H1 (cell line): ENCODE data around the gene MICU1. TPM values are rescaled to one million over a fixed set of nuclear protein-coding genes. Genes with fewer than 3 reads are reported as not detected.

Source experiments
- CTCF ChIA-PET: fragments of 300-600 bp; sonication (Branson Sonifier 250); formaldehyde crosslinking; loops from one replicate; lab custom pipeline; 2021; ENCODE audit not compliant: partially characterized antibody; lab: Charles Lee
- POLR2A ChIA-PET: fragments of 300-600 bp; sonication (Branson Sonifier 250); formaldehyde crosslinking; loops from one replicate; lab custom pipeline; 2021; ENCODE audit warnings: inconsistent platforms; ENCODE audit not compliant: partially characterized antibody; lab: Charles Lee
- DNase-seq, 2 experiments: peaks; one replicate each; pipeline versions ENCODE4 v3.0.0 to v3.0.0-alpha.2; 2010 to 2022; ENCODE audit warnings: low spot score in 2 of 2, low read depth in 1 of 2, mixed read lengths in 1 of 2
- FAIRE-seq: peaks from 2 replicates; lab custom pipeline; 2011; peaks lifted over from hg19 to GRCh38; lab: Jason Lieb, UNC
- H2AFZ ChIP-seq: 2 replicates; pipeline ENCODE4 v1.8.1; 2012; ENCODE audit warnings: low read length, inconsistent platforms
- H2AK5ac ChIP-seq: 2 replicates; pipeline ENCODE4 v1.6.1; 2013; ENCODE audit warnings: low read depth, low read length
- H2BK120ac ChIP-seq: replicated peaks from 2 replicates; pipeline ENCODE3; 2013; ENCODE audit warnings: low read depth, low read length, inconsistent platforms
- H2BK12ac ChIP-seq: 2 replicates; pipeline ENCODE4 v1.6.1; 2013; ENCODE audit warnings: low read depth, low read length
- H2BK15ac ChIP-seq: 2 replicates; pipeline ENCODE4 v1.6.1; 2013; ENCODE audit warnings: low read length
- H2BK20ac ChIP-seq: 2 replicates; pipeline ENCODE4 v1.6.1; 2013; ENCODE audit warnings: low read length
- H2BK5ac ChIP-seq: 2 replicates; pipeline ENCODE4 v1.6.1; 2013; ENCODE audit warnings: low read depth, low read length
- H3K14ac ChIP-seq: 2 replicates; pipeline ENCODE4 v1.6.1; 2013; ENCODE audit warnings: inconsistent platforms; ENCODE audit not compliant: insufficient read length
- H3K18ac ChIP-seq: 2 replicates; pipeline ENCODE4 v1.6.1; 2013; ENCODE audit warnings: low read length; ENCODE audit errors: extremely low read depth
- H3K23ac ChIP-seq: 2 replicates; pipeline ENCODE4 v1.6.1; 2013; ENCODE audit warnings: inconsistent platforms; ENCODE audit not compliant: insufficient read length
- H3K23me2 ChIP-seq: 2 replicates; pipeline ENCODE4 v1.6.1; 2013; ENCODE audit warnings: low read depth, low read length
- H3K27ac ChIP-seq: 2 replicates; pipeline ENCODE4 v1.6.1; 2011; ENCODE audit warnings: low read depth, low read length, inconsistent platforms
- H3K27me3 ChIP-seq, 4 experiments: replicated peaks in 1 of 4; 1 replicate in 1 of 4; 2 replicates in 3 of 4; pipeline versions ENCODE4 v1.6.1 to v1.8.1; 2011 to 2013; ENCODE audit warnings: low read length in 3 of 4, mild to moderate bottlenecking in 3 of 4, inconsistent platforms in 2 of 4, mixed read lengths in 2 of 4, moderate library complexity in 1 of 4; ENCODE audit not compliant: control insufficient read depth in 3 of 4, insufficient read depth in 3 of 4; ENCODE audit errors: extremely low read depth in 1 of 4
- H3K36me3 ChIP-seq, 4 experiments: 2 replicates each; pipeline versions ENCODE4 v1.6.1 to v1.8.1; 2011 to 2013; ENCODE audit warnings: mild to moderate bottlenecking in 4 of 4, low read length in 3 of 4, moderate library complexity in 2 of 4, control low read depth in 1 of 4, inconsistent platforms in 1 of 4; ENCODE audit not compliant: insufficient read depth in 4 of 4, control insufficient read depth in 2 of 4
- H3K4ac ChIP-seq: replicated peaks from 2 replicates; pipeline ENCODE3; 2013; ENCODE audit warnings: low read length, low read depth, mixed read lengths, inconsistent platforms; ENCODE audit not compliant: insufficient read length
- H3K4me1 ChIP-seq, 4 experiments: replicated peaks in 1 of 4; 1 replicate in 1 of 4; 2 replicates in 3 of 4; pipeline versions ENCODE4 v1.6.1 to v1.8.1; 2011 to 2013; ENCODE audit warnings: low read length in 3 of 4, inconsistent platforms in 2 of 4, mixed read lengths in 1 of 4; ENCODE audit not compliant: insufficient read depth in 4 of 4, control insufficient read depth in 3 of 4
- H3K4me2 ChIP-seq, 2 experiments: 2 replicates each; pipeline versions ENCODE4 v1.6.1 to v1.8.1; 2011 to 2013; ENCODE audit warnings: low read depth in 2 of 2, low read length in 2 of 2, control low read depth in 1 of 2, inconsistent platforms in 1 of 2, mild to moderate bottlenecking in 1 of 2; ENCODE audit not compliant: insufficient read depth in 1 of 2
- H3K4me3 ChIP-seq, 4 experiments: fragments of 200-600, 300-600 bp in 1 of 4; sonication (generic), shearing (Covaris generic), sonication (Bioruptor Twin) in 1 of 4; 2 replicates each; pipeline versions ENCODE4 v1.5.1 to v1.8.1; 2011 to 2016; ENCODE audit warnings: low read length in 4 of 4, low read depth in 3 of 4, control low read depth in 2 of 4, inconsistent platforms in 2 of 4, mild to moderate bottlenecking in 2 of 4, mixed read lengths in 1 of 4, moderate library complexity in 1 of 4; ENCODE audit not compliant: insufficient read depth in 2 of 4; ENCODE audit errors: extremely low read depth in 1 of 4
- H3K56ac ChIP-seq: replicated peaks from 2 replicates; pipeline ENCODE3; 2013; ENCODE audit warnings: low read depth, mild to moderate bottlenecking, mixed read lengths, low read length, inconsistent platforms; ENCODE audit not compliant: insufficient read length
- H3K79me1 ChIP-seq: 2 replicates; pipeline ENCODE4 v1.6.1; 2013; ENCODE audit warnings: low read depth, low read length, control low read depth
- H3K79me2 ChIP-seq, 2 experiments: 2 replicates each; pipeline versions ENCODE4 v1.6.1 to v1.8.1; 2012 to 2013; ENCODE audit warnings: low read length in 2 of 2, mild to moderate bottlenecking in 2 of 2, inconsistent platforms in 1 of 2; ENCODE audit not compliant: insufficient read depth in 2 of 2, control insufficient read depth in 1 of 2
- H3K9ac ChIP-seq, 4 experiments: replicated peaks in 1 of 4; 1 replicate in 1 of 4; 2 replicates in 3 of 4; pipeline versions ENCODE4 v1.6.1 to v1.8.1; 2011 to 2013; ENCODE audit warnings: low read depth in 3 of 4, low read length in 3 of 4, control low read depth in 2 of 4, mild to moderate bottlenecking in 2 of 4, moderate library complexity in 2 of 4, inconsistent platforms in 1 of 4; ENCODE audit errors: extremely low read depth in 1 of 4
- H3K9me3 ChIP-seq, 2 experiments: 2 replicates each; pipeline versions ENCODE4 v1.6.1 to v1.8.1; 2012 to 2013; ENCODE audit warnings: mild to moderate bottlenecking in 2 of 2, moderate library complexity in 2 of 2, control low read depth in 1 of 2, inconsistent platforms in 1 of 2, low read depth in 1 of 2, low read length in 1 of 2, mixed read lengths in 1 of 2; ENCODE audit not compliant: insufficient read depth in 2 of 2
- H4K20me1 ChIP-seq, 2 experiments: replicated peaks in 1 of 2; 2 replicates each; pipeline versions ENCODE3 to v1.8.1; 2011 to 2013; ENCODE audit warnings: inconsistent platforms in 2 of 2, low read length in 2 of 2, mild to moderate bottlenecking in 1 of 2; ENCODE audit not compliant: insufficient read depth in 2 of 2, control insufficient read depth in 1 of 2
- H4K5ac ChIP-seq: 2 replicates; pipeline ENCODE4 v1.6.1; 2013; ENCODE audit warnings: low read length, low read depth, mixed read lengths, inconsistent platforms; ENCODE audit not compliant: insufficient read length
- H4K8ac ChIP-seq: 2 replicates; pipeline ENCODE4 v1.8.0; 2013; ENCODE audit warnings: mild to moderate bottlenecking, moderate library complexity, low read length, inconsistent platforms; ENCODE audit not compliant: insufficient read depth; ENCODE audit errors: extremely low read depth
- H4K91ac ChIP-seq: replicated peaks from 2 replicates; pipeline ENCODE3; 2013; ENCODE audit warnings: low read length, mixed read lengths, inconsistent platforms; ENCODE audit not compliant: insufficient read length
- EZH2 ChIP-seq: fragments of 200-600 bp; sonication (generic); IDR thresholded peaks from 2 replicates; pipeline ENCODE4 v1.7.1; 2012; ENCODE audit warnings: low read depth, mild to moderate bottlenecking, moderate library complexity, low read length, inconsistent platforms; ENCODE audit not compliant: severe bottlenecking
- TBP ChIP-seq: IDR thresholded peaks from 2 replicates; pipeline ENCODE4 v1.6.1; 2011; ENCODE audit warnings: low read depth, low read length, improper control_type of control experiment
- YY1 ChIP-seq: IDR thresholded peaks from 2 replicates; pipeline ENCODE4 v1.6.1; 2011; ENCODE audit warnings: low read depth, mild to moderate bottlenecking, low read length
- WGBS, 2 experiments: shearing (Covaris generic) in 1 of 2; methylation state at CpG; one replicate each; pipeline versions ENCODE4 v1.1.6 to v1.1.7; 2013 to 2015; ENCODE audit warnings: low lambda C conversion rate in 2 of 2, mixed read lengths in 2 of 2, inconsistent platforms in 1 of 2, low coverage in 1 of 2, missing lambda C conversion rate in 1 of 2; ENCODE audit not compliant: insufficient replicate concordance in 2 of 2, insufficient coverage in 1 of 2, insufficient read length in 1 of 2; ENCODE audit errors: extremely low coverage in 1 of 2, missing lambda C conversion rate in 1 of 2; 5-methylcytosine and 5-hydroxymethylcytosine counted together
- polyA plus RNA-seq, 7 experiments: library from polyadenylated mRNA; depleted of rRNA in 3 of 7; stranded (reverse) in 5 of 7; unstranded in 2 of 7; fragments of >200 nt in 5 of 7; fragments of 200-250 nt in 2 of 7; gene quantifications; 1 replicate in 5 of 7; 2 replicates in 1 of 7; 4 replicates in 1 of 7; pipeline versions ENCODE4 v1.2.1 to v1.2.3, GENCODE V29; 2011 to 2013; ENCODE audit warnings: missing spikeins in 2 of 7, mixed read lengths in 2 of 7
- total RNA-seq: library from RNA; stranded (reverse); fragmentation: NEBNext Ultra II Directional; extraction: Animal tissue kit (Norgen Biotek cat#: 25700); gene quantifications from 2 replicates; pipeline ENCODE4 v1.2.1, GENCODE V29; 2021
- TF ChIP-seq, protein P1 (sequence below), 3 experiments: IDR thresholded peaks; 1 replicate in 2 of 3; 2 replicates in 1 of 3; pipeline versions ENCODE4 v1.5.1 to v1.6.1; 2011; ENCODE audit warnings: low read length in 3 of 3, mild to moderate bottlenecking in 3 of 3, inconsistent platforms in 2 of 3, low read depth in 1 of 3, moderate library complexity in 1 of 3; ENCODE audit not compliant: insufficient read depth in 1 of 3; ENCODE audit errors: control extremely low read depth in 1 of 3

Gene MICU1
- total and polyA plus RNA-seq, 2 of the 8 experiments (the other 6 are each of a cell fraction or from before 2014, with no cell fraction given), result 18.0 to 36.7 TPM

DNA sequence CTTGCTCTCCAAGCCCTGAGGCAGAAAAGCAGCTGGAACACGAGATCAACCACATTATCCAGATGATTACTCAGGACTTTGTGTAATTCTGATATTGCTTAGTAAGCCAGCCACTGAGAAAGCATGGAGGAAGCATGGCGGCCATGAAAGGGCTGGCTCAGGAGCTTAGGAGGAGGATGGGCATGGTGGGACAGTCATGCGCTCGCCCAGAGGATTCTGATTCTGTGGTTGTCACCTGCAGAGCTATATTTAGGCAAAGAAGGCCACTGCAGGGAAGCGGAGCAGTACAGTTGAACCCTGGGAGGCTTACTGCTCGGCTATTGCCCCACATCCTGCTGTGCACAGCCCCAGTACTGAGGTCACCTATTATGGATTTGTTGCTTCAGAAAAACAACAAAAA, 142.4 kb downstream of the MICU1 start:
- no peak overlapping the region for H3K4me2 ChIP-seq
- H3K18ac ChIP-seq, result no peak overlapping the region
- H3K79me1 ChIP-seq, result no peaks in the 10 kb centered on the region
- H3K4ac ChIP-seq, result no peak overlapping the region
- ChIA-PET CTCF (interaction anchor here (0.7 to 1.1 kb wide), 2 partner anchors 36 to 108 kb away, joined by 3 to 5 read pairs; no protein-coding TSS in a partner anchor), POLR2A (no interaction called here)
- no peaks in the 10 kb centered on the region for H3K79me2 ChIP-seq
- no peak overlapping the region for H3K23ac ChIP-seq
- H3K36me3 ChIP-seq, result no peaks in the 10 kb centered on the region
- no peak overlapping the region for H4K91ac ChIP-seq
- 0 out of 7 replicates have a peak, but pooled peaks cover 0 to 4% (median 0%) of the 10 kb centered on the region in 4 experiments for H3K4me1 ChIP-seq
- H3K9me3 ChIP-seq, result no peaks in the 10 kb centered on the region
- H2BK12ac ChIP-seq, result no peak overlapping the region
- H3K56ac ChIP-seq, result no peak overlapping the region
- WGBS, 2 experiments, result 95% methylated on average over 6 of the region's 6 CpGs; no CpG with 5 or more reads in 1 of the 2 experiments
- no peak overlapping the region for H2BK120ac ChIP-seq
- H4K8ac ChIP-seq, result no peak overlapping the region; the same call in 1 of the 2 replicates
- no peaks in the 10 kb centered on the region for H3K27me3 ChIP-seq
- H2BK5ac ChIP-seq, result 0 out of 2 replicates have a peak overlapping the region, but pooled peaks have one; percentile 4
- no peak overlapping the region for H2BK15ac ChIP-seq
- H3K27ac ChIP-seq, result no peak overlapping the region
- no peaks in the 10 kb centered on the region for H3K23me2 ChIP-seq
- peak overlapping the region; percentile 18 for H4K5ac ChIP-seq
- peaks cover 0 to 2% of the 10 kb centered on the region in 2 experiments for H4K20me1 ChIP-seq
- no peak overlapping the region for H3K14ac ChIP-seq
- no peak overlapping the region for H3K4me3 ChIP-seq
- DNase-seq, result no peak
- H2BK20ac ChIP-seq, result no peak overlapping the region
- 0 out of 2 replicates have a peak, but pooled peaks have one; percentile 50 for TF ChIP-seq YY1
- TF ChIP-seq, protein P1, sequence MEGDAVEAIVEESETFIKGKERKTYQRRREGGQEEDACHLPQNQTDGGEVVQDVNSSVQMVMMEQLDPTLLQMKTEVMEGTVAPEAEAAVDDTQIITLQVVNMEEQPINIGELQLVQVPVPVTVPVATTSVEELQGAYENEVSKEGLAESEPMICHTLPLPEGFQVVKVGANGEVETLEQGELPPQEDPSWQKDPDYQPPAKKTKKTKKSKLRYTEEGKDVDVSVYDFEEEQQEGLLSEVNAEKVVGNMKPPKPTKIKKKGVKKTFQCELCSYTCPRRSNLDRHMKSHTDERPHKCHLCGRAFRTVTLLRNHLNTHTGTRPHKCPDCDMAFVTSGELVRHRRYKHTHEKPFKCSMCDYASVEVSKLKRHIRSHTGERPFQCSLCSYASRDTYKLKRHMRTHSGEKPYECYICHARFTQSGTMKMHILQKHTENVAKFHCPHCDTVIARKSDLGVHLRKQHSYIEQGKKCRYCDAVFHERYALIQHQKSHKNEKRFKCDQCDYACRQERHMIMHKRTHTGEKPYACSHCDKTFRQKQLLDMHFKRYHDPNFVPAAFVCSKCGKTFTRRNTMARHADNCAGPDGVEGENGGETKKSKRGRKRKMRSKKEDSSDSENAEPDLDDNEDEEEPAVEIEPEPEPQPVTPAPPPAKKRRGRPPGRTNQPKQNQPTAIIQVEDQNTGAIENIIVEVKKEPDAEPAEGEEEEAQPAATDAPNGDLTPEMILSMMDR (IDR thresholded peaks at IDR 0.05; ENCODE audit: control extremely low read depth in 1 of 3, insufficient read depth in 1 of 3, low read depth in 1 of 3, low read length in 3 of 3), result no peak
- TF ChIP-seq TBP, result no peak
- no peak for TF ChIP-seq EZH2
- TF ChIP-seq, all 59 proteins: peak for 1
- Histone ChIP-seq H2AFZ (no peak overlapping the region), H2AK5ac (no peak overlapping the region), H3K9ac (no peak overlapping the region)
- no peak for FAIRE-seq
